SKM-1 (cell line): Measurements from ENCODE around the gene SORBS2.
"Not testable (repeated sequence)": the region's sequence is repeated elsewhere in the genome, so short reads cannot be mapped to it uniquely, and the experiment has no call there.

Experiments used
- DNase-seq: peaks from one replicate; lab custom pipeline; 2025; ENCODE audit not compliant: unreplicated experiment; lab: John Stamatoyannopoulos, UW

SORBS2 gene, protein sequence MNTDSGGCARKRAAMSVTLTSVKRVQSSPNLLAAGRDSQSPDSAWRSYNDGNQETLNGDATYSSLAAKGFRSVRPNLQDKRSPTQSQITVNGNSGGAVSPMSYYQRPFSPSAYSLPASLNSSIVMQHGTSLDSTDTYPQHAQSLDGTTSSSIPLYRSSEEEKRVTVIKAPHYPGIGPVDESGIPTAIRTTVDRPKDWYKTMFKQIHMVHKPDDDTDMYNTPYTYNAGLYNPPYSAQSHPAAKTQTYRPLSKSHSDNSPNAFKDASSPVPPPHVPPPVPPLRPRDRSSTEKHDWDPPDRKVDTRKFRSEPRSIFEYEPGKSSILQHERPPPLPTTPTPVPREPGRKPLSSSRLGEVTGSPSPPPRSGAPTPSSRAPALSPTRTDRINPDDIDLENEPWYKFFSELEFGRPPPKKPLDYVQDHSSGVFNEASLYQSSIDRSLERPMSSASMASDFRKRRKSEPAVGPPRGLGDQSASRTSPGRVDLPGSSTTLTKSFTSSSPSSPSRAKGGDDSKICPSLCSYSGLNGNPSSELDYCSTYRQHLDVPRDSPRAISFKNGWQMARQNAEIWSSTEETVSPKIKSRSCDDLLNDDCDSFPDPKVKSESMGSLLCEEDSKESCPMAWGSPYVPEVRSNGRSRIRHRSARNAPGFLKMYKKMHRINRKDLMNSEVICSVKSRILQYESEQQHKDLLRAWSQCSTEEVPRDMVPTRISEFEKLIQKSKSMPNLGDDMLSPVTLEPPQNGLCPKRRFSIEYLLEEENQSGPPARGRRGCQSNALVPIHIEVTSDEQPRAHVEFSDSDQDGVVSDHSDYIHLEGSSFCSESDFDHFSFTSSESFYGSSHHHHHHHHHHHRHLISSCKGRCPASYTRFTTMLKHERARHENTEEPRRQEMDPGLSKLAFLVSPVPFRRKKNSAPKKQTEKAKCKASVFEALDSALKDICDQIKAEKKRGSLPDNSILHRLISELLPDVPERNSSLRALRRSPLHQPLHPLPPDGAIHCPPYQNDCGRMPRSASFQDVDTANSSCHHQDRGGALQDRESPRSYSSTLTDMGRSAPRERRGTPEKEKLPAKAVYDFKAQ (N-terminal part only)

DNA sequence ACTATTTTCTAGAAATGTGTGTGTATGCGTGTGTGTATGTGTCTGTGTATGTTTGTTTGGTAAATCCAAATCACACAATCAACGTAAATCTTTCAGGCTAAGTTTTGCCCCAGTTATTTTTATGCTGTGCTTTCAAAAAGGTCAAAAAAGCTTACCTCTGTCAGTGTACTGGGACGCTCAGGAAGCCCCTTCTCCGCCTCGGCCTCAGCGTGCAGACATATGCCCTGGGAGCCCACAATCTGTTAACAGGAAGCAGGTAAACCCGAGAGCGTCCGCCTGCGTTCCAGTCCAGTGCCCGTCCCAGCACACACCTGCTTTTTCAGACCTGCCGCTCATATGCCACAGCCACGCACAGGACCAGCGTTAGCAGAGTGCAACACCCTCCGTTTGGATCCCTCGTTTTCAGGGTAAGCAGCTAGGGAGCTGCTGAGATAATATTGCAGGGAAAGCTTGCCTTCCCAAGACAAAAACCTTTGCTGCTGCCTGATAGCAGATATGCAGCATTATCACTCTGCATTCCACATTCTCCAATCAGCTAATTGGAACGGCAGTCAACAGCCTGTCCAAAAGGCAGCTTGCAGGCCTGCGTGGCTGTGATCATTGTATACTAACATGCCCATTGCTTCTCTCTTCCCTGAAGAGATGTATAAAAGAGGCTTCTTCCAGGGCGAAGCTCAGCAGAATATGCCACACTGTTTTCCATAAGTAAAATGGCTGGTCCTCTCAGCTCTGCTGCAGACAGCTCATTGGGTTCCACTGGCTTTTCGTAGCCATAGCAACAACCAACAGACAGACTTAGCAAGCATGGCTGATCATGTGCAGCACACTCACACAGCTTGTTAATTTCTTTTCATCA, at the start of gene SORBS2:
SORBS2 (minus strand) TSS at position 686 of the 856 bp plus-strand sequence. CDS start 121,623 bp downstream, outside the sequence.
- no peak for DNase-seq

DNA sequence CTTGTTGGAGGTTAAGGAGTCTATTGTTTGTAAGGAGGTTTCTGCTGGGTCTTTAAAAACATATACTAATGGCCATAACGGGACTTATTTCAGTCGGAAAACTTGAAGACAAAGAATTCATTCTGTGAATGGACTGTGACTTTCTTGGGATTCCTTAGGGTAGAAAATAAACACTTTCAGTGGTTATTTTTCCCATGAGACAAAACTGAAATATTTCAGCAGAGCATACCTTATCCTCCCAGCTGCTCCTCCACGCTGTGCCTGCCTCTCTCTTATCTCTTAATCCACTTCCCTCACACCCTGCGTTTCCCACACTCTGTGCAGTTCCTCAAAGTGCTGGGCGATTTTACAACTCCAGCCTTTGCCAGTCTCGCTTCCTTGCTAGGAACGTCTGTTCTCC, 47.1 kb upstream of the SORBS2 start:
- DNase-seq, result no peak

DNA sequence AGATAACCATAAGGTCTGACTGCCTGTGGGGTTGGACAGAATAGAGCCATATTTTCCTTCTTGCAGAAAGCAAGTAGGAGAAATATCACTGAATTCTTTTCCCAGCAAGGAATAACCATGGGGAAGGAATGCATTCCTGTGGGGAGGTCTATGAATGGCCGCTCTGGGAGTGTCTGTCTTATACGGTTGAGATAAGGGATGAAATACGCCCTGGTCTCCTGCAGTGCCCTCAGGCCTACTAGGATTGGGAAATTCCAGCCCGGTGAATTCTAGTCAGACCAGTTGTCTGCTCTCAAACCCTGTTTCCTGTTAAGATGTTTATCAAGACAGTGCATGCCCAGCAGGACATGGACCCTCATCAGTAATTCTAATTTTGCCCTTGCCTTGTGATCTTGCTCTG, 45.6 kb upstream of the SORBS2 start:
- not testable (repeated sequence) for DNase-seq

DNA sequence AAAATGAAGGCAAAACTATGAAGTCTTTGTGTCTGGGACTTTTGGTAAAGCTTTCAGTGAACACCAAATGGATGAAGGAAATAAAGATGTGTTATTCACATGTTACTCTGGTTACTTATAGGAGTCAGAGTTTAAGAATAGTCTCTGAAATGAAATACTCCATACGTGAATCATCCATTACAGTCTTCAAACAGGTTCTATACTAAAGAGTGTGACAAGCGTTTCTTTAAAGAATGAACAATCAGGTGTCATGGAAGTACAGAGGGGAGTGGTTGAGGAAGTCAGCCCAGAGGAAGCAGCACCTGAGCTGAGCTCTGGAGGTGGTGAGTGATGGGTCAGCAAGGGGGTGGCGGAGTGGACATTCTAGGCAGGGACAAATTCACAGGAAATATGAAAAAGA, 41.8 kb upstream of the SORBS2 start:
- DNase-seq, result no peak

DNA sequence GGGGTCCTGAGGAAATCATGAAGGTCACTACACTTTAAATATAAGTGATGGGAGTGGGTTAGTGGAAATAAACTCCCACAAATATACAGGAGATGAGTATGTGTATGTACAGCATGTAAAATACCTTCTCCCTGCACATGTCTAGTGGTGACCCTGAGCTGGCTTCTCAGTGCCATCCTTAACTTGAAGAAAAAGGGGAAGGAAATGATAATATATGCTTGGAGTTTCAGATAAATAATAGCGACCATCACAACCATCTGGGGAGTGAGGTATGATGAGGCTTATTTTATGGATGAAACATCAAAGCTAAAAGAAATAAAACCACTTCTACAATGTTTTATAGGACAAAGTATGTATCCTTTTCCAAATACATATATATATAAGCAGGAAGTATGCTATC, 41.0 kb upstream of the SORBS2 start:
- DNase-seq, result no peak

DNA sequence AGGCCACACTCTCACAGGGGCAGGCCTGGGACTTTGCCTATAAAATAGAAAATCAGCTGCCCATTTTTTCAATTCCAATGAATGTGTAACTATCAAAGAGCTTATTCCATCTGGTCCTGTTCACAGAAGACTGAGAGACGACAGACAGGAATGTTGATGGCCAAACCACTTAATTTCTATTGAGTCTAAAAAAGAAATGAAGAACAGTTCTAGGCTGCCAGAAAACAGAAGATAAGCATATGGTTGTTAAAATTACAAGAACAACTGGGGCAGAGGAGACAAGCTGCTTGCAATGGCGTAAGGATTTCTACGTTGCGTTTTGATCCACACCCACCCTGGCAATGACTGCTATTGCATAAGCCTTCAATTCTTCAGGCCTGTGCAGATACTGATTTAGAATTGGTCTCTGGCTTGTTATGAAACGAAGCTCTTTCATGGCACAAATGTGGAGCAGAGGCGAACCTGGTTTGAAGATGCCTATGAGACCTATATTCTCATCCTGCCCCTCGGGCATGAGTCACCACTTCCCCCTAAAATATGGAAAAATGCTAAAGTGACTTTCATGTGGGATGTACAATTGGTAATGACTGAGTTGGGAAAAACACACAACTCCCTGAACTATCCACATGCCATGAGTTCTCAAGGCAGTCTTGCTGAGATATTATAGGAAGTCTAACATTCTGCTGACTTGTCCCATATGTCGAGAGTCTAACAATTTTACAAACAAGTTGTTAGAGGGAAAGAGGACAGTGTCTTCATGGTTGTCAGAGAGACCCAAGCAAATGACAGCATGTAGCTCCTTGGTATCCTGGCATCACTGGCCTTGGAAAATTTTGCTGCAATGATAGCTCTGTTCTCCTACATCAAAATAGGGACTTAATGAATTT, 37.9 kb upstream of the SORBS2 start:
- no peak for DNase-seq

DNA sequence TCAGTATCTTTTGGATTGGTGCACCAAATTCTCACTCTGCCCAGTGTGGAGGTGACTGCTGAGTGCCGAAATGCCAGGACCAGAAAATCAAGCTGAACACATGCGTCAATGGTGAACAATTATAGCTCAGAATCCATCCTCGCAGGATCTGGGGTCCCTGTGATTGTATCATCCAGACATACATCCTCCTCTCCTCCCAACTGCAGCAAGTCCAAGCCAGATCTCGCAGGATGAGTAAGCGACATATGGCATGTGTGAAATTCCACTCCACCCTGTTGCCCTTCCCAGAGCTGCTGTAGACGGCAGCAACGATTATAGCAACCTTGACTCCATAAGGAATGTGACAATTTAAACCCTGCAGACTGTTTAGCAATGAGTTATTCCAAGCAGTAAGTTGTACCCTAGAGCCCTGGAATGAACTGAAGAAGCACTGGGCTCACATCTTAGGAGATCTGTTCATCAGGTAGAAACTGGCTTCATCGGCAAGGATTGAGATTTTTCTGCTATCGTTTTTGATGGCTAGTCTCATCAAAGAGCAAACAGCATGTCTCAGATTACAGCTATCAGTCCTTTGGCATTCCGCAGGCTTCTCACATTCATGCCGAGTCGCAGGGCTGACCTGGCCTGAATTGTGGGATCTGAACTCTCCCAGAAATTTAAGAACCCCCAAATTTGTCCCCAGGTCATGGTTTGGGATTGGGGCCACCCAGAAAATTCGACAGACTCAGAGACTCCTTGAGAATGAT, 35.5 kb upstream of the SORBS2 start:
- no peak for DNase-seq

DNA sequence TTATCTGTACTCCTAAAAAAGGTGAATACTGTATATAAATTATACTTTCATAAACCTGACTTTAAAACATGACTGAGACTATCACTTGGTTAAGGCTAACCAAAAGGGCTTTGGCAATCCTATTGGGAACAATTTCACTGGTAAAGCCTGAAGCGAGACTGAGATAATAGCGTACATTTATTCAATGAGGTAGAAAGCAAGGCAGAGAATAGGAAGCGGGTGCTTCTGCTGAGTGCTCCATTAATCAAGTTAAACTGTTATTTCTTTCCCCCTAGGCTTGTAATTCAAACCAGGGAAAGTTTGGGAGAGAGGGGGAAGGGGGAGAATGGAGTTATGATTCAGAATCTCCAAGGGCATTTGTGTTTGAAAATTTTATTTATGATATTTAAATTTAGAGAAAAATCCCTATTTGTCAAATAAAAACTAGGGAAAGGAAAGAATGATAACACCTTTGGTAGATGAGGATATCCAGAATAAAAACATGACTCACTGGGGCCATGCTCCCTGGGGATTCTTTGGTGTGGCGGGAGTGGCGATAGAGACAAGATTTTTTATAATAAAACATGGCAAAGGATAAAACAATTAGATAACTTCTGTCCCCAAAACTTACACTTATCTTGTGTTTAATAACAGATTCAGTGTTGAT, 34.6 kb upstream of the SORBS2 start:
- no peak for DNase-seq

DNA sequence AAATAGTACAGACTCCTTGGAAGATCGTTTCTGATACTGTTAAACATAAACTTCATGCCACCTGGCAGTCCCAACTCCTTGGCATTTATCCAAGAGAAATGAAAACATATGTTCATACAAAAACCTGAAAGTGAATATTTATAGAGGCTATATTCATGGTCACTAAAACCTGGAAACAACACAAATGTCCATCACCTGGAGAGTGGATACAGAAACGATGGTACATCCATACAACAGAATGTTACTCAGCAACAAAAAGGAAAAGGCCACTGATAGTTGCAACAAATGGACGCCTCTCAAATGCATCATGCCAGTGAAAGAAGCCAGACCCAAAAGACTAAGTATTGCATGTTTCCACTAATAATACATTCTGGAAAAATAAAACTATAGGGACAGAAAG, 34.0 kb upstream of the SORBS2 start:
- DNase-seq, result no peak

DNA sequence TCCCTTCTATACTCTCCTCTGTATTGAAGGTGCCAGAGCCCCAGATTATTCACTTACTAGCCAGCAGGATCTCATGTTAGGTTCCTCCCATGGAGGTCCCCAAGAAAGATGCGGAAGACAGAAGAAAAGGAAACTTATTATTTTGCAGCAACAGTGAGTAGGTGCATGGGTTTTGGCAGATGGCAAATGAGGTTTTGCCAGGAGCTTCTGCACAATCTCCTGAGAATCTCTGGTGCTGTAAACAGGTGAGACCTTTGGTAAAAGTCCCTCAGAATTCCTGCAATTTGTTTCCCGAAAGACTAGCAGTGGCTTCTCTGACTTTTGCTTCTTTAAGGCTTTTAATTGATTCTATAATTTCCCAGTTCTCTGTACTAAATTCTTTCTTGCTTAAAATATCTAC, 29.5 kb upstream of the SORBS2 start:
- no peak for DNase-seq

DNA sequence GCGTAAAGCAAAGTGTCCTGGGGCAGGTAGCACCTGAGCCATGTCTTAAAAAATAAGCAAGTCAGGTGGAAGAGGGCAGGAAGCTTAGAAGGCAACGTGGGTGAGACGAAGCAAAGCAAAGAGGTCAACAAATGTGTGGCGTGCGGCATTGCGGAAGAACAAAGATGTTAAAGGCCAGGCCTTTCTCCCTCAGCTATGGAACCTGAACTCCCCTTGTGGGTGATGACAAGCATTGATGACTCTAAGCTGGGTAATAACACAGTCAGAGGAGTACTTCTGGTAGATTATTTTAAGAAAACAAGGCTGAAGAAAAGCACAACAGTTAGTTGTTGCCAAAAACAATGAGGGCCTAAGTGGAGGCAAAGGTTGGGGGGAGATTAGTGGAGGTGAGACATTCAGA, 29.0 kb upstream of the SORBS2 start:
- no peak for DNase-seq

DNA sequence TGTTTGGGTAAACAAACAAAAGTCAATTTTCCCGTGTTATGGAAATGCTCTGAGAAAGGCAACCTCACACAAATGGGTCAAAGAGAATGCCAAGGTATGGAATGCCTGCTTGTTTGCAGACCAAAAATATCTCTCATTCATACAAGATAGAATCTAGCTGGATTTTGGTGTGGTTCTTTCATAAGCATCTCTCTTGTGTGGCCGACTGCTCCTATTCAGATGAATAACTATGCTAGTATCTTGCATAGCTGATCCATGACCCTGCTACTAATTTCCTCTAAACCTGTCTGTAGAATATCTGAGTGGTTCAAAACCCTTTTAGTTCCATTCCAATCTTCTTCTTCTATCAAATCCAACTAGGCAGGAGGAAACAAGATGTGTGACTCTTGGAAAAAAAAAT, 28.2 kb upstream of the SORBS2 start:
- DNase-seq, result no peak

DNA sequence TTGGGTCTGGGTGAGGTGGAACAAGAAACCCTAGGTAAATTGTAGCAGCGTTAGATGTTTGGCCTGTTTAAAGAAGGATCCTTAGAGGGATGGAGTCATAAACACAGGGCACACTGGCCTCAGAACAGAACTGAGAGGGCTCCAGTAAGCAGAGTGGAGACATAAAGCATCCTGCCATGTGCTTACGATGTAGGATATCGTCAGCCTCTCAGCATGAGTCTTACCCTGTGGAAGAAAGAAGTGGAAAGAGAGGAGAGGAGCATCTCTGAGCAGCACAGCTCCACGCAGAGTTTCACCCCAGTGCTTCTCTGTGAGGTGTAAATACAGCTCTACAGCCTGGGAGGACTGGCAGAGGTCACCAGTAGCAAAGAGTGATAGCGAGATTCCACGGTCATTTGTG, 27.8 kb upstream of the SORBS2 start:
- no peak for DNase-seq

DNA sequence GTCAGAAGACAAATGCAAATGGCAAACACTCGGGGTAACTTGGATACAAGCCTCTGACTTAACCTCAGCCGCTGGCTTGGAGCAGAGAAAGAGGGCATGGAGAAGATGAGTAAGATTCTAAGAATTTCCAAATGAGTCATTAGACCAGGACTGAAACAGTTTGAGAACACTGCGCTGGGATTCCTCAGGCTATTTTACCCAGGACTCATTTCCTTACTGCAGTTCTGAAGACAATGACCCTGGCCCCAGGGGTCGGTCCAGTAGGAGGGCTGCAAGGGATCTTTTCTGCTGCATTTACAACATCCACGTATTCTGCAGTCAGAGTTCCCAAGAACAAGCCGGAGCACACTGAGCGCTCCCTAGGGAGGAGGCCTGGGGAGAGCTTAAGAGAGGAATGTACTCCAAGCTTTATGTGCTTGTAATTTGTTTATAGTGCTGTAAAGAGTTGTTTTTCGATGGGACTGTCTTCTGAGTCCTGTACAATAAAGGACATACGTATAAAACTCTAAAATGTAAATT, 27.3 kb upstream of the SORBS2 start:
- DNase-seq, result no peak

DNA sequence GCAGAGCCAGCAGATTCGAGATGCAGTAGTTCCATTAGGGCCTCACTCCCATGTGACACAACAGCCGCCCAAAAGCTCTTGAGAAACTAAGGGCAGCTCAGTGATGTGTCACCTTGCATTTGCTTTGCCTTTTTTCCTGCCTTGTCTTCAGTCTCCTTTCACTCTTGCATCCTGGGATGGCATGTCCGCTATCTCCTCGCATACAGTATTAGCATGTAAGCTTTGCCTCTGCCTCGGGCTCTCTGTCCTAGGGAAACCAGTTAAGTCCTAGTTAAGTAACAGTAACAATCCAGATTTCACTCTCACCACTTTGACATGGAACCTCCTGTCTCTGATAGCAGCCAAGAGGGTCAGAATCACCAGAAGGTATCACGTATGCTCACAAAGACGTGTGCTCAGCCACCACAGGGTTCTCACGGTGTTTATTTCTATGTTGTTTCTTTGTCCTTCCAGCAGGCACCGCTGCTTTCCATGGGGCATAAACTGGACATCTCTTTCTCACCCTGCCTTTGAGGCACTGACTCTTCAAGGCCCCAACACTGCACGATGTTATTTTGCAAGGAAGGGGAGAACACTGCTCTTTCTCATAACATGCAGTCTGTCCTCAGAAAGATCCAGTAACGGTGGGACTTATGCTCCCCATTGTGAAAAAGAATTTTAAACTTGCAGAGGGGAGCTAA, 26.7 kb upstream of the SORBS2 start:
- no peak for DNase-seq

DNA sequence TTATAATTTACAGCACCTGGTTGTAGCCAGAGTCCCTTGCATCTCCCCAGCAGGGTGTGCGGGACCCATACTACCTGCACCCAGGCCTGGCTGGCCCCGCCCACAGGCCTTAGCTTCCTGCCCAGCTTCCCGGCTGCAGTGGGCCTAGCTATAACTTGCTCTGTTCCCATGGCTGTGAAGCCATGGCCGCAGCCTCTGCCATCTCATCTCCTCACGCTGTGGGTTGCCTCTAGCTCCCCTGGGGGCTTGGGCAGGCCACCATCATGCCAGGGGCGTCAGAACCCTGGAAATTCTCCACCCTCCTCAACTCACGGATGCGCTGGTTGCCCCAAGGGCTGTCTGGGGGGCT, 26.1 kb upstream of the SORBS2 start:
- DNase-seq, result no peak

DNA sequence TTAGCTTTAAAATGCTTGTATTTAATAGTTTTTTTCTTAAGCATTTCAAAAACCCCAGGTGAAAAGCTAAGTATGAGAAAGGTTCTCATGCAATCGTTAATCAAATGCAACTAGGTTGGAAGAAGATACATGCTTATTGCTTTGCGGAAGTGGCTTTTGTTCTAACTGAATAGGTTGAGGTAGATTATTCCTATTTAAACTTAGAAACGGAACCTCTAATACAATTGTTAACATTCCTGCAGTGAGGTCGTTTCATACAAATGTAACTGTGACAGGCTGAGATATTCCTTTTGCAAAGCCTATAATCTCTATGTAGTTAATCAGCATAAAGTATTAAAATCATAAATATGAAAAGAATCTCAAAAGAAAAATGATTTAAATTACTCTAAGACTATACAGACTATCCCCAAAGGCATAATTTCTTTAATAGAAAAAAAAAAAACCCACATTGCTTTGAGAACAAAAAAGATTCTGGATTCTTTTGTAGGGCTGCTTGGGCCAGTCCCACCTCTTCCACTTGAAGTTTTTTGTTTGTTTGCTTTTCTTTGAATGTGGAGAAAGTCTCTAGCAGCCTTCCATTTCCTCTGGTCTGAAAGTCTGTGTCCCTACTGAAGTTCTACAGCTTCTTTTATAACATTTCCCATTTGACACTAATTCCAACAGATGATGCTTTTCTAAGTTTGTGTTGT, 25.6 kb upstream of the SORBS2 start:
- no peak for DNase-seq
